Pulmonary artery endothelial cell (primary cell): Measurements from ENCODE around the gene SMAD7. TPM values are rescaled to one million over a fixed set of nuclear protein-coding genes. Genes with fewer than 3 reads are reported as not detected.

Experiments used
- DNase-seq: peaks from one replicate; pipeline ENCODE4 v3.0.0-alpha.2; 2011; ENCODE audit warnings: low read depth, low spot score
- total RNA-seq: library from RNA; depleted of rRNA; stranded (reverse); fragments of >200 nt; gene quantifications from 2 replicates; pipeline ENCODE4 v1.2.3, GENCODE V29; 2014

The SMAD7 gene
- 3.6 and 4.9 TPM in 2 replicates for total RNA-seq

- DNase-seq, result no peak
Observed at GRCh38 chr18:48950536-48951447, at the start of gene SMAD7. TSS of gene SMAD7 (minus strand) at chr18:48950965. CDS start at chr18:48950424, 541 bp downstream.

GRCh38 chr18:48999569-48999968 lies 48.8 kb upstream of the SMAD7 start:
- DNase-seq, result no peak

- DNase-seq, result peak; percentile 53
Observed at GRCh38 chr18:48997985-48998831, 47.4 kb upstream of the SMAD7 start.

- no peak for DNase-seq
Observed at GRCh38 chr18:48997681-48997984, 46.9 kb upstream of the SMAD7 start.

- no peak for DNase-seq
Observed at GRCh38 chr18:48996901-48997463, 46.2 kb upstream of the SMAD7 start.

- DNase-seq, result no peak
Observed at GRCh38 chr18:48996041-48996440, 45.3 kb upstream of the SMAD7 start.

GRCh38 chr18:48994926-48995835 lies 44.4 kb upstream of the SMAD7 start:
- no peak for DNase-seq

GRCh38 chr18:48994044-48994651 lies 43.4 kb upstream of the SMAD7 start:
- DNase-seq, result no peak

GRCh38 chr18:48993586-48993985 lies 42.8 kb upstream of the SMAD7 start:
- no peak for DNase-seq

- no peak for DNase-seq
Observed at GRCh38 chr18:48992791-48993555, 42.2 kb upstream of the SMAD7 start.

GRCh38 chr18:48992133-48992532 lies 41.4 kb upstream of the SMAD7 start:
- no peak for DNase-seq

GRCh38 chr18:48991676-48992075 lies 40.9 kb upstream of the SMAD7 start:
- DNase-seq, result no peak

GRCh38 chr18:48991319-48991660 lies 40.5 kb upstream of the SMAD7 start:
- no peak for DNase-seq

- DNase-seq, result no peak
Observed at GRCh38 chr18:48990481-48991318, 39.9 kb upstream of the SMAD7 start.

- DNase-seq, result no peak
Observed at GRCh38 chr18:48989304-48990303, 38.8 kb upstream of the SMAD7 start.

GRCh38 chr18:48988508-48989303 lies 37.9 kb upstream of the SMAD7 start:
- no peak for DNase-seq

GRCh38 chr18:48987821-48988220 lies 37.1 kb upstream of the SMAD7 start:
- no peak for DNase-seq
